Spleen (tissue), 11 donors: ENCODE measurements around the gene WASL. TPM values are rescaled to one million over a fixed set of nuclear protein-coding genes. Genes with fewer than 3 reads are reported as not detected.
A peak's percentile ranks its signal among the peaks of the same experiment; 100 is the strongest.

Experiments used
- DNase-seq: peaks from one replicate; pipeline ENCODE4 v3.0.0-alpha.2; 2020
- H3K27ac ChIP-seq, 8 donors: fragments of 200-600 bp; sonication (generic) in 7 of 8; 1 replicate in 4 of 8; 2 replicates in 4 of 8; pipeline versions ENCODE4 v1.5.0 to v1.8.0; 2016 to 2021; ENCODE audit warnings: inconsistent platforms in 4 of 8, mild to moderate bottlenecking in 4 of 8, moderate library complexity in 1 of 8
- H3K27me3 ChIP-seq, 7 donors: fragments of 200-600 bp; sonication (generic) in 6 of 7; replicated peaks in 1 of 7; 1 replicate in 4 of 7; 2 replicates in 3 of 7; pipeline versions ENCODE4 v1.5.0 to v1.8.0; 2016 to 2021; ENCODE audit warnings: inconsistent platforms in 3 of 7, mild to moderate bottlenecking in 1 of 7
- H3K36me3 ChIP-seq, 6 donors: fragments of 200-600 bp; sonication (generic) in 5 of 6; 1 replicate in 4 of 6; 2 replicates in 2 of 6; pipeline versions ENCODE4 v1.5.0 to v1.8.0; 2016 to 2021; ENCODE audit warnings: inconsistent platforms in 2 of 6
- H3K4me1 ChIP-seq, 6 donors: fragments of 200-600 bp; sonication (generic) in 5 of 6; 1 replicate in 3 of 6; 2 replicates in 3 of 6; pipeline versions ENCODE4 v1.5.0 to v1.8.0; 2016 to 2021; ENCODE audit warnings: inconsistent platforms in 3 of 6
- H3K4me3 ChIP-seq, 8 donors: fragments of 200-600 bp; sonication (generic) in 7 of 8; 1 replicate in 4 of 8; 2 replicates in 4 of 8; pipeline versions ENCODE4 v1.5.0 to v1.8.0; 2016 to 2021; ENCODE audit warnings: inconsistent platforms in 4 of 8, mild to moderate bottlenecking in 4 of 8, moderate library complexity in 2 of 8
- H3K9me3 ChIP-seq, 8 donors: fragments of 200-600 bp; sonication (generic) in 7 of 8; 1 replicate in 4 of 8; 2 replicates in 4 of 8; pipeline versions ENCODE4 v1.5.0 to v1.8.0; 2016 to 2021; ENCODE audit warnings: inconsistent platforms in 4 of 8
- POLR2A ChIP-seq, 3 donors: fragments of 450-650 bp; IDR thresholded peaks; one replicate each; pipeline ENCODE4 v1.5.1; 2017; ENCODE audit warnings: antibody characterized with exemption in 3 of 3, mild to moderate bottlenecking in 1 of 3
- POLR2AphosphoS5 ChIP-seq, 3 donors: sonication (generic); formaldehyde crosslinking; IDR thresholded peaks; one replicate each; pipeline ENCODE4 v1.5.1; 2017; ENCODE audit warnings: antibody characterized with exemption in 3 of 3
- WGBS, 5 donors: extraction: QIAGEN DNeasy Blood & Tissue Kit in 3 of 5; methylation state at CpG; one replicate each; pipeline versions ENCODE4 v1.1.5 to v1.1.7; 2013 to 2018; 5-methylcytosine and 5-hydroxymethylcytosine counted together
- intact Hi-C: fragments of 100-400 bp; cut with DNase I; formaldehyde crosslinking; loops from one replicate; pipeline ENCODE4 v1.15.0; 2023; ENCODE audit warnings: low total_unique reads
- polyA plus RNA-seq, 3 donors: library from polyadenylated mRNA; stranded (reverse); fragments of 200-250 nt; gene quantifications; one replicate each; pipeline ENCODE4 v1.2.1, GENCODE V29; 2013
- total RNA-seq, 7 donors: library from RNA; depleted of rRNA in 3 of 7; stranded (reverse); fragments of >200 nt in 3 of 7; fragmentation: NEBNext Ultra II Directional in 4 of 7; extraction: Animal tissue kit (Norgen Biotek cat#: 25700) in 4 of 7; gene quantifications; one replicate each; pipeline versions ENCODE4 v1.1.0 to v1.2.1, GENCODE V29; 2016 to 2021
- TF ChIP-seq, protein P1 (sequence below), 11 experiments: fragments of 200-600 bp in 7 of 11; fragments of 450-650 bp in 4 of 11; sonication (generic) in 4 of 11; IDR thresholded peaks in 8 of 11; conservative IDR thresholded peaks in 3 of 11; 1 replicate in 7 of 11; 2 replicates in 4 of 11; pipeline versions ENCODE4 v1.4.0 to v1.8.0; 2016 to 2021; ENCODE audit warnings: antibody characterized with exemption in 11 of 11, inconsistent platforms in 4 of 11, mild to moderate bottlenecking in 1 of 11
- donor health status: healthy with polysubstance abuse.
- donor health status: DM: no; HTN: no; CAD: no; lungs with moderate emphysema.
- donor health status: DM: no; HTN: no; CAD: no.
- donor health status: Bipolar disorder and iron deficiency.
- donor health status: healthy.
- donor health status: DM: no; HTN: no; CAD: no.
- donor health status: DM: yes; HTN: yes; CAD: no.

The WASL gene
- total and polyA plus RNA-seq, 10 donors: 5.3 to 31.0 (median 26.3) TPM

DNA sequence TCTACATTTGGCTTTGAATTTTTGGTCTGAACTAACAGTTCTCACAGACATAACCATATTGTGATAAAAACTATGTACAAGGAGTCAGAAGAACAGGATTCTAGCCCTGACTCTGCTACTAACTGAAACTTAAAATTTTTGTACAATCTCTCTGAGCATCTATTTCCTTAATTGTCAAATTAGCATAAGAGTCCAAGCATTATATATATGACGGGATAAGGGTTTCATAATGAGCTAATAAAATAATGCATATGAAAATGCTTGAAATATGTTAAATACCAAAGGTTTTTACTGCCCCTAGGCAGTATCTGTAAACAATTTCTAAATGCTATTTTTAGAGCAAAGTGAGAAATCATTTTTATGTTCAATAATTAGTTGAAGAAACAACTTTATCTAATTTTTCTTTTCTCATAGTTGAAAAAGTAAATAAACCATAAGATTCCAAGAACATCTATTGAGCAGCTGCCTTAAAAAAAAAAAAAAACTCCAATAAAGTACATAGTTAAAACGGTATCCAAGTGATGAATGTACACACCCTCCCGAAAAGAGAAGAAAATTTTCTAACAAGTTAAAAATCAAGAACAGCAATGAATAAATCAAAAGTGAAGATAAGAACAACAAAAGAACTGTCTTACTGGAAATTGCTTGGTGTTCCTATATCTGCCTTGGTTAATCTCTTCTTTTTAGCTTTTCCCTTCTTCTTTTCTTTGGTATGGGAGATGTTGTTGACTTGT, 52.7 kb downstream of the WASL start:
- no peaks in the 10 kb centered on the region for H3K27me3 ChIP-seq
- intact Hi-C loops: no loop called here
- no peak overlapping the region for H3K4me3 ChIP-seq
- TF ChIP-seq POLR2AphosphoS5 (IDR thresholded peaks at IDR 0.05) (no peak), POLR2A (IDR thresholded peaks at IDR 0.05) (no peak)
- TF ChIP-seq, protein P1, sequence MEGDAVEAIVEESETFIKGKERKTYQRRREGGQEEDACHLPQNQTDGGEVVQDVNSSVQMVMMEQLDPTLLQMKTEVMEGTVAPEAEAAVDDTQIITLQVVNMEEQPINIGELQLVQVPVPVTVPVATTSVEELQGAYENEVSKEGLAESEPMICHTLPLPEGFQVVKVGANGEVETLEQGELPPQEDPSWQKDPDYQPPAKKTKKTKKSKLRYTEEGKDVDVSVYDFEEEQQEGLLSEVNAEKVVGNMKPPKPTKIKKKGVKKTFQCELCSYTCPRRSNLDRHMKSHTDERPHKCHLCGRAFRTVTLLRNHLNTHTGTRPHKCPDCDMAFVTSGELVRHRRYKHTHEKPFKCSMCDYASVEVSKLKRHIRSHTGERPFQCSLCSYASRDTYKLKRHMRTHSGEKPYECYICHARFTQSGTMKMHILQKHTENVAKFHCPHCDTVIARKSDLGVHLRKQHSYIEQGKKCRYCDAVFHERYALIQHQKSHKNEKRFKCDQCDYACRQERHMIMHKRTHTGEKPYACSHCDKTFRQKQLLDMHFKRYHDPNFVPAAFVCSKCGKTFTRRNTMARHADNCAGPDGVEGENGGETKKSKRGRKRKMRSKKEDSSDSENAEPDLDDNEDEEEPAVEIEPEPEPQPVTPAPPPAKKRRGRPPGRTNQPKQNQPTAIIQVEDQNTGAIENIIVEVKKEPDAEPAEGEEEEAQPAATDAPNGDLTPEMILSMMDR (IDR thresholded peaks at IDR 0.05 in 8 of 11, conservative IDR thresholded peaks at IDR 0.05 in 3 of 11): no peak
- 89 to 97% (median 92%) methylated on average over 3 of the region's 3 CpGs for WGBS, 5 donors
- H3K4me1 ChIP-seq: no peaks in the 10 kb centered on the region
- peaks cover 0 to 94% (median 46%) of the 10 kb centered on the region in 6 donors for H3K36me3 ChIP-seq
- DNase-seq: no peak
- no peaks in the 10 kb centered on the region for H3K9me3 ChIP-seq
- no peak overlapping the region for H3K27ac ChIP-seq

DNA sequence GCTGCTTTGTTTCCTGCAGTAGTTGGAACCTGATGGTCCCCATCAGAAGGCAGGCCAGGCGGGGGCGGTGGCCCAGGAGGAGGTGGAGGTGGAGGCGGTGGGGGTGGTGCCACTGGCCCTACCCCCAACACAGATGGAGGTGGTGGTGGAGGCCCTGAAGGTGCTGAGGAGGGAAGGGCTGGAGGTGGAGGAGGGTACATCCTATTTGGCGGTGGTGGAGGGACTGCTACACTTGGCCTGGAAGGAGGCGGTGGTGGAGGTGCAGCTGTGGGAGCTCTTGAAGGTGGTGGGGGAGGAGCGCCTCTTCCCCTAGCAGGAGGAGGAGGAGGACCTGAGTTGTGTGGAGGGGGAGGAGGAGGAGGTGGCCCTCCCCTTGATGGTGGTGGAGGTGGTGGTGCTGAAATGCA, 56.3 kb downstream of the WASL start:
- no peaks in the 10 kb centered on the region for H3K9me3 ChIP-seq
- peaks cover 0 to 100% (median 42%) of the 10 kb centered on the region in 6 donors for H3K36me3 ChIP-seq
- no peaks in the 10 kb centered on the region for H3K27me3 ChIP-seq
- no peak overlapping the region for H3K4me3 ChIP-seq
- intact Hi-C loops: no loop called here
- H3K4me1 ChIP-seq: no peaks in the 10 kb centered on the region
- TF ChIP-seq, protein P1 (IDR thresholded peaks at IDR 0.05 in 8 of 11, conservative IDR thresholded peaks at IDR 0.05 in 3 of 11): no peak
- TF ChIP-seq POLR2AphosphoS5 (IDR thresholded peaks at IDR 0.05): peak in 1 of 3 donors; percentile 62
- no peak overlapping the region for H3K27ac ChIP-seq
- no peak for DNase-seq
- 96 to 99% (median 97%) methylated on average over 6 of the region's 6 CpGs for WGBS, 5 donors

DNA sequence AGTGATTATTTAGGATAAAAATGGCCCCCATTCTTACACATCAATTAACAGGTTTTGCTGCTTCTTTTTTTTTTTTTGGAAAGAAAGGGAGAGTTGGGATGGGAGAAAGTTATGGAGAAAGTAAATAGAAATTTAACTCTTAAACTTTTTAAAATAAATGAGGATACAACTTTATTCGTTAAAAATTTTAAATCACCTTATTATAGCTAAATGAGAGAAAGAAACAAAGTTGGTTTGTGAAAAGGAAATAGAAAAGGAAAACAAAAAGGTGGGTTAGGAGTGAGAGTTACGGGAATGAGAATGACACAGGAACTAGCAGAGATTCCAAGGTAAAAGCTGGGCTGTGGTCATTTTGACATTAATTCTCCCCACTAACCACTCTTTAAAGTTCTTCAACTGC, 58.3 kb downstream of the WASL start:
- H3K36me3 ChIP-seq: peaks cover 0 to 92% (median 41%) of the 10 kb centered on the region in 6 donors

DNA sequence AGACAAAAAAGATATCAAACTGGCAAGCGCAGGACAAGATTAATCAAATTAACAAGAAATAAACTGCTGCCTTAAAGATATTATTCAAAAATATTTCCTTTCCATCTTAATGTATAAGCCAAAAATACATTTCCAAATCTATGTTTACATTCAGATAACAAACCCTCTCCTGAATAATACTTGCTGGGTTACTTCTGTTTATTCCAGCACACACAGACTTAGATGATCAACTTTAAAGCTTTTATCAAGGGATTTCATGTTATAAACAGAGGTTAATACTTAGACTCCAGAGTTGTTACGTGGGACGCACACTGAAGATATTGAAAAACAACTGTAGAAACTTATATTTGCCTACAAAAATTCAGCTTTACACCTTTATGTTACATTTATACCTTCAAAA, 59.6 kb downstream of the WASL start:
- DNase-seq: no peak
- no peaks in the 10 kb centered on the region for H3K4me1 ChIP-seq
- TF ChIP-seq POLR2A (IDR thresholded peaks at IDR 0.05) (no peak), POLR2AphosphoS5 (IDR thresholded peaks at IDR 0.05) (no peak)
- TF ChIP-seq, protein P1 (IDR thresholded peaks at IDR 0.05 in 8 of 11, conservative IDR thresholded peaks at IDR 0.05 in 3 of 11): no peak
- no peak overlapping the region for H3K4me3 ChIP-seq
- H3K9me3 ChIP-seq: no peaks in the 10 kb centered on the region
- WGBS, 5 donors: 64 to 97% (median 83%) methylated on average over 3 of the region's 3 CpGs
- intact Hi-C loops: no loop called here
- H3K36me3 ChIP-seq: peaks cover 0 to 92% (median 31%) of the 10 kb centered on the region in 6 donors
- no peak overlapping the region for H3K27ac ChIP-seq
- no peaks in the 10 kb centered on the region for H3K27me3 ChIP-seq

More for the DNA sequence above, 58.3 kb downstream of the WASL start:
- no peaks in the 10 kb centered on the region for H3K9me3 ChIP-seq
- H3K27ac ChIP-seq: no peak overlapping the region
- 82 to 93% (median 86%) methylated on average over 2 of the region's 2 CpGs for WGBS, 5 donors
- intact Hi-C loops: no loop called here
- H3K27me3 ChIP-seq: no peaks in the 10 kb centered on the region
- H3K4me3 ChIP-seq: no peak overlapping the region
- DNase-seq: no peak
- H3K4me1 ChIP-seq: no peaks in the 10 kb centered on the region
- no peak for TF ChIP-seq POLR2A (IDR thresholded peaks at IDR 0.05)
